GM21786 (cell line): Measurements from ENCODE around the gene KL.
A peak's percentile ranks its signal among the peaks of the same experiment; 100 is the strongest.

ENCODE experiments used
- ATAC-seq: cut with Tn5 transposase; IDR thresholded peaks from one replicate; pipeline ENCODE4 v1.9.1; 2021; ENCODE audit not compliant: unreplicated experiment

Gene KL

DNA sequence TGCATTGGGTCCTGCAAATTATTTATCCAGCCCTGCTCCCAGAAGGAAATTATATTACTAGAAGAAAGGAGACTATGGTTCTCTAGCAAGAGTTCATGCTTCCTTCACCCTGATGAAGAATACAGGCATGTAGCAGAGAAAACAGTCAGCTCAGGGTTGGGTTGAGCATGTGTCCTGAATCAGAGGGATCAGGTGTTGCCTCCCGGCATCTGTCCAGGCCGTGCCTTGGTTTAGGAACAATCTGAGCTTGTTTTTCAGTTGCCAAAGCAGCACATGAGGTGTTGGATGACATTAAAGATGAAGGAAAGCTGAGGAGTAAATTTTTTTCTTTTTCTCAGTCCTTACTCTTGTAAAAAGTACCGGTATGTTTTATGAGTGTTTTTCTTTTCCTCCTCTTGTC is 62.0 kb downstream of the KL start:
- no peak for ATAC-seq

DNA sequence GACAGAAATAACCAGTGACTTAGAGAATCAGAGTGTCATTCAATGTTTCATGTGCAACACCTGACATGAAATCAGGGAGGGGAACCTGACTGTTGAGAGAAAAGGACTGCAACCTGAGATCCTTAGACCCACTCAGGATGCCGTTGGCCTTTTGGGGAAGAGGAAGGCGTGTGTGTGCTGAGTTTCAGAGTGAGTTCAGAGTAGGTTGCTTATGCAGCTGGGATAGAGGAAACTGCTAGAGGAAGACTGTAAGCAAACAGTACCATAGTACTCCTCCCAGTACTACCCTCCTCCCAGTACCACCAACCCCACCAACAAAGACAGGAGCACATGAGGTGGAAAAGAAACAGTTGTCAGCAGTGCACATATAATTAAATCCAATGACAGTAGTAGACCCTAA is 63.7 kb downstream of the KL start:
- no peak for ATAC-seq

DNA sequence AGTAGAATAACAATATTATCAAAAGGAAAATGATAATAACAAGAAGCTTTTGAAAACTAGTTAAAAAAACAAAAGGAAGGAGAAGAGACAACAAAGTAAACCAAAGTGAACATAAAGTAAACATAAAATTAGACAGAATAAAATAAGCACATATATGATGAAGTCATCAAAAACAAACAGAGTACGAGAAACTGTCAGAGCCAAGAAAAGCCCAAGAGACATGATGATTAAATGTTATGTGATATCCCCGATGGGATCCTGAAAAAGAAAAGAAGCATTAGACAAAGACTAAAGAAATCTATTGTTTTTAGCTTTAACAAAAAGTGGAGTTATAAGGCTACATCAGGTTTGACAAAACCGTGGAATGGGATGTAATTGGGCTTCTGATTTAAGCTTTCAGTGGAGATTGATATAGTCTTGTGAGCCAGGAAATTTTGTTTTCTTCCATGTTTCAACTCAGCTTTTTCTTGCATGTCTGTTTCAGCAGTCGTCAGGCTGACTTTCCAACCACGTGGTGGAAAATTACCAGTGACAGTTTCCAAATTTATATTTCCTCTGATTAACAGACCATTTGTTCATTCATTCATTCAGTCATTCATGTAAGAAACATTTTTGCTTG is 64.9 kb downstream of the KL start:
- no peak for ATAC-seq

DNA sequence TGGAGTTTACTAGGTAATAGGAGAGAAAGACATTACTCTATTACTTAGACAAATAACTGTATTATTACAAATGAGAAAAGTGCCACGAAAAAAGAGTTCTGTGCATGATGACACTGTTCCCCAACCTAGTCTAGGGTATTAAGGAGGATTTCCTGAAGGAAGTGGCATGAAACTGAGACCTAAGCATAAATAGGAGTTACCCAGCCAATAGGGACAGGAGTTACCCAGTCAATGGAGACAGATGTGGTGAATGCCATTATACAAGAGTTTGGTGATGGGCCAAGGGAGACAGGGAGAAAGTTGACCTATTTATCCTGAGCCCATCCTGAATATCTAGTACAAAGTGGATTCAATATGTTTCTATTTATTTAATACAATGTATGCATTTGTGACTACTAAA is 65.4 kb downstream of the KL start:
- no peak for ATAC-seq

DNA sequence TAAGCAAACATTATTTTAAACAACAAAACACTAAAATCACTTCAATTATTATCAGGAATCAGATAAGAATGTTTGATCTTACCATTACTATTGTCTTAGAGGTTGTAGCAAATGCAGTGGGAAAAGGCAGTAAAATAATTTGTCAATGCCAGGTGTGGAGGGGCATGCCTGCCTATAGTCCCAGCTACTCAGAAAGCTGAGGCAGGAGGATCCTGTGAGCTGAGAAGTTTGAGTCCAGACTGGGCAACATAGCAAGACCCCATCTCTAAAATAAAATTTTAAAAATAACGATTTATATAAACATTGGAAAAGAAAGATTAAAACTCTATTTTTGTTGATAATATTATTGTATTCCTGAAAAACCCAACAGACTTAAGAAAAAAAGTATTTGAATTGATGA is 66.8 kb downstream of the KL start:
- ATAC-seq = no peak

DNA sequence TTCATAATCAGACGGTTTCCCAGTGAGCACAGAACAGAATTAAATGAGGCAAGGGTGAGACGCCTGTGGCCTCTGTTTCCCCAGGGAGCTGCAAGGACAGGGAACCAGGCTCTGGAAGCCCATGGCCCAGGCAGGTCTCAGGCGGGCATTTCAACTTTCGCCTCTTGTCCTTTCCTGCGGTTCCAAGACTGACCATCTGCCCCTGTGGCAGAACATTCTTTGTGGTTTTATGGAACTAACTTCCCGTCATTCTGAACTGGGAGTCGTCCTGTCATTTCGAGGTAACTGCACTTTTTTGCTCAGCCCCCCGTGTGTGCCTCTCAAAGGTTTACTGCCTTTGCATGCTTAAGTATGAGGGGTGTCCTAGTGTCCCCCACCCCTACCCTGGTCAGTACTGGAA is 70.9 kb downstream of the KL start:
- no peak for ATAC-seq

DNA sequence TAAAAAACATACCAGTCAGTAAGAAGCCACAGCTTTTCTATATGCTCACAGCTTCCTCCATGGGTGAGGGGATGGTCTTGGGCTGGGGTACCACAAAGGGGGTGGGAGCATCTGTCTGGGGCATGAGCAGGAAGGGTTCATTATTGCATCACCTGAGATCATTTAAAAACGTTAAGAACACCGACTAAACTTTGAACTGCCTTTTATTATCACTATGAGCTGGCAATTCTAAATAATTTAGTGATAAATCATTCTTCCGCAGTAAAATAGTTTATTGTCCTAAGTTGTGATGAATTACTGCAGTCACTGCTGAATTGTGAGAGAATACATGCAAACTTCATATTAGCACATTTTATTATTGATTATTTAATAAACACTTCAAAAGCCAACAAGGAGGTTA is 71.6 kb downstream of the KL start:
- ATAC-seq = no peak

DNA sequence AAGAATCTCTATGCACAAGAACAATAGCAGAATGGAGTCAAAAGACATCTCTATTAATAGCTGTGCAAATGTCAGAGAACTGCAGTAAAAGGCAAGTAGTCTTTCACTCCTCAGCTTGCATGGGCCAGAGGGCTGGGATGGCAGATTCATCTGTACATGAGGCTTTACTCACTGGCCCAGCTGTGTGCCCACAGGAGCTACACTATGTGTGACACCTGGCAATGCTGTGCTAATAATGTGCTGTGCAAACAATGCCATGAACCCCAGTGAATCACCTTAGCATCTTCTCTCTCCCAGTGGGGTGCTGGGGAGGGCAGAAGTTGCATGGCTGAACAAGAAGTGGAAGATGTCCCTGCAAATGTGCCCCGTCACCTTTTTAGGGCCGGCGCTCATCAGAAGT is 73.1 kb downstream of the KL start:
- ATAC-seq = no peak

DNA sequence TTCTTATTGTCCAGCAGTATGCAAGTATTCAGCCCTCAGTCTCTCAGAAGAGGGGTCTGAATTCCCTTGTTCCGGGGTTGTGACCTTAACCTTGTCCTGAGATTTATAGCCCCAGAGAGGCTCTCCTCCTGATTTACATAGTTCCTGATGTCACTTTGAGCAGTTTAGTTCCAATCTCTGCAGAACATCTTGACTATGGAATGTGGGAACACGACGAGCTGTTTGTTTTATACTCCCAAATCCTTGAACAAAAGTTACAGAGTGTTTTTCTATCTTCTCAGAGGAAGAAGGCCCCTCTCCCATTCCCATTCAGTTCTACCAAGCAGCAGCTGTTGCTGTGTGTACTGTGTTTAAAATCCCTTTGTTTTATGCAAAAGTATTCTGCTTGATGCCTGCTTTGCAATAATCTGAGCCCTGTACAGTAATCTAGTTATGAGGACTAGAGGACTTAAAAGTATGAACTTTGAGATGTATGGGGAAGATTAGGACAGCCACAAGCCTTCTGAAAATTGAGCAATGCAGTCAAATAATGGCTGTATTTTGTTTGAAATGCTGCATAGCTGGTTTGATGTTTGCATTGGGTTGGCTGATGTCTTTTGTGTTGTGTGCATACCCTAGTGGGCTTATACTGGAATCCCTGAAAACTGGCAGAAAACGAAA is 74.7 kb downstream of the KL start:
- ATAC-seq = no peak

DNA sequence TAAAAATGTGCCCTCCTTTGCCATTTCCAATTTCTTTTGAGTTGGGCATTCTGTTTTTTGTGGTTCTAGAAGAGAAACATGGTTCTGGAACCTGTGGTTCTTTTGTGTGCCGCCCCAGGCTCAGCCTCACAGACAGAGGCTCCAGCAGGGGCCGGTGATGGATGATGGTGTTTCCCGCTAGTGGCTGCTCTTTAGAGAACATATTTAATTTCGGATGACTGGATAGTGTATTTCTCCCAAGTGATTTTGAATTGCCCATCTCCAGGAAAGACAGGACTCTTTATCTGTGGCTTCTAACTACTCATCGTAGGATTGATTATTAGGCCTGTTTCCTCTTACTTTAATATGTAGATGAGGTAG is 75.2 kb downstream of the KL start:
- no peak for ATAC-seq

DNA sequence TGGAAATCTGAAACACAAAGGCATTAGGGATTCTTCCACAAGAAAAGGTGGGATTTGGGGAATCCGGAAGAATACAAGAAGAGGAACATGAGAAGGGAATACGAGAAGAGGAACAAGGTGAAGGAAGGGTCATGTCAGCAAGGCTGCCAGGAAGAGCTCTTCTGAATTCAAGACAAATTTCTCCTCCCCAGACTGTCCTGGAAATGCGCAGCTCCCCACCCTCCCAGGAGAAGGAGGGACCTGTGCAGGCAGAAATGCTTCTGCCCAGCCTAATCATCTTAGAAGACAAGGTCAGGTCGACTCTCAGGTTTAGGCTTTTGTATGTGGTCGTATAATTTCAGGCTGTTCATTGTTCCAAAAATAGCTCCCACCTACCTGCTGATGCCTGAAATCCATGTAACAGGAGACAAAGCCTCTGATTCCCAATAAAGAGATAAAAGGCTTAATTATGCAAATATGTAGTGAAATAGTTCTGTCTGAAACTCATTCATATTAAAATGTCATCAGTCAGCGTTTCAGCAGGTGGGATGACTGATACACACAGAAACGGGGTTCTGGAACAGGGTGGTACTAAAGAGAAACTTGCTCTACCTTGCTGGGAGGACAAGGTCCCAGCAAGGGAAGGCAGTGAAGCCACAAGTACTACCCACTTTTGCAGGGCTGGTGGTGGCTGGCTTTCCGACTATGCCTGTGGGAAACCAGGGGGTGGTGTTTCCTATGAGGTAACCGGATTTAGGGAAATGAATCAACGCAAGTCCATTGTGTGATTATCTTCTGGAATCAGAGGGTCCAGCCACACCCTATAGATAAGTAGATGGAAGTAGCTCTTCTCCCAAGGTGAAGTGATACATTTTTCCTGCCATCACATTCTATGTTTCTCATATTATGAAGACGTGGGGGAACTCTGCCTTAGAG is 76.1 kb downstream of the KL start:
- ATAC-seq = no peak

DNA sequence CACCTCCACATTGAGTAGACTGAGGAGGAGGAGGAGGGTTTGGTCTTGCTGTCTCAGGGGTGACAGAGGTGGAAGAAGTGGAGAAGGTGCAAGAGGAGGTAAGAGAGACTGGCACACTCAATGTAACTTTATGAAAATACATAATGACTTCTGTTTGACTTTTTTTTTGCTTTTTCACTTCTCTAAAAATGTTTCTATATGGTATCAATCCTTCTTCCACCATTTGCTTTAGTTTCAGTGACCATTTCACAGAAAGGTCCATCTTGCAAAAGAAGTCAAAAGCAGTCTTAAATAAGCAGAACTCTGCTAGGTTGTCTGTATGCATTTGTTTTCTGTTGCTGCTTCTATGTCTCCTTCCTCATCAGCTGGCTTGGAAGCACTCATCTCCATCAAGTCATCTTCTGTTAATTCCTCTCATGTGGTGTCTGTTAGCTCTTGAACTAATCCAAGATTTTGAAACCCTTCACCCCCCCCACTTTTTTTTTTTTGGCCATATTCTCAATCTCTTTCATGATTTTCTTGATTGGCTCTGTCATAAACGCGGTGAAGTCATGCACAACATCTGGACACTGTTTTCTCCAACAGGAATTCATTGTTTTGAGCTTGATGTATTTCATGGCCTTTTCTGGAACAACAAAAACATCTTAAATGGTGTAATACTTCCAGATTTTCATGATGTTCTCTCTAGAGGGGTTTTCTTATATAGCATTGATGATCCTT is 80.8 kb downstream of the KL start:
- ATAC-seq = no peak

DNA sequence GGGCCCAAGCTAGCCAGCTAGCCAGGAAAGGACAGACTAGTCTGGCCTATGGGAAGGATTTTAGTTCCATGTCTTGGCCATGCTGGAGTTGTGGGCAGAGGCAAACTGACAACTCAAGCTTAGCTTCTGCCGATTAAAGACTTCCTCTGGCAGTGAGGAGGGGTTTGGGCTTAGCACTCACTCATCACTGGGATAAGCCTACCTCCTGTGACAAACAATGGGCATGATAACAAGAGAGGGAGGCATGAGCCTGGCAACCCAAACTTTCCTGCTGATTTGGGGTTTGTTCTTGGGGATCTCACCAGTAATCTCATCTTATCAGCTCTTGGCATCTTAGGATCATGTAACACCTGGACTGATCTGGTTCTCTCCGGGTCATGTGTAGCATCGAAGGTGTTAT is 83.6 kb downstream of the KL start:
- no peak for ATAC-seq

DNA sequence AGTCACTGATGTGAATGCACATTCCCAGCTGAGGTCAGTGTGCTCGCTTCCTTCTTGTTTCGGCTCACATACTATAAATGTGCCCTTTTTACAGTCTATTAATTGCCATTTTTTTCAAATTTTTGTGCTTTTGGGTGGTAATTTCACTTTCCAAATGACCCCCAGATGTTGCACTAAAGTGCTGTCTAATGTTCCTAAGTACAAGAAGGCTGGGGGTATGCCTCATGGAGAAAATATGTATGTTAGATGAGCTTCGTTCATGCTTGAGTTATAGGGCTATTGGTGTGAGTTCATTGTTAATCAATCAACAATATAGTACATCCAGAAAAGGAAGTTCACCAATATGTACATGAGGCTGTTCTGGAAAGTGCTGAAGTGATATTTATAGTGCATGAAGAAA is 84.7 kb downstream of the KL start:
- no peak for ATAC-seq

DNA sequence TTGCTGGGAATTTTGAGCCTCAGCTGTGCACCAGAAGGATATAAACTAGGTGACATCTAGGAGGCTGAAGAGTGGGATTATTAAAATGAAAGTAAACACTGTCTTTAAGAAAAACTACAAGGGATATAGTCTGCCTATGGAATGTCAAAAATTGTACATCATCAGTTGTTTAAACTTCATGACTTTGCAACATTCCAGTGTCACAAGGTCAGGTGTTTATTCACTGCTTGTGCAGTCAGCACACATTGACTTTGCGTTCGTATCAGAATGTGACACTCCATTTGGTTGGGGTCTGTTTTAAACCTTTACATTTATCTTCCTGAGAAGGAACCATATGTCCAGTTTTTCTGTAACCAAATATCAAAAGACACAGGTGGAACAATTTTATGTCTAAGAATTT is 85.6 kb downstream of the KL start:
- ATAC-seq = no peak

DNA sequence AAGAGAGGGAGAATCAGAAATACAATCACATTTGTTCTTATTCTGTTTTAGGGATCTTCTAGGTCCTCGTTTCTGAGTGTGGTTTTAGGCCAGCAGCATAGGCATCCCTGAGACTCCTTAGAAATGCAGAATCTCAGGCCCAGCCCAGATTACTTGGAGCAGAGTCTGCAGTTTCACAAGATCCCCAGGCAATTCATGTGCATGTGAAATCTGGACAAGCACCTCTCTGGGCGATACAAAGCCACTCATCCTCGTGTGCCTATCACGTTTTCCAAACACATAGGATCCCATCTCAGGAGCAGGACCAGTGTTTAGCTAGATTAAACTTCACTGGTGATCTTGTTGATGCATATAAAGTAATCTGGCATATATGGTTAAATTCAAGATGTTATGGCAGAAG is 87.2 kb downstream of the KL start:
- ATAC-seq = no peak

DNA sequence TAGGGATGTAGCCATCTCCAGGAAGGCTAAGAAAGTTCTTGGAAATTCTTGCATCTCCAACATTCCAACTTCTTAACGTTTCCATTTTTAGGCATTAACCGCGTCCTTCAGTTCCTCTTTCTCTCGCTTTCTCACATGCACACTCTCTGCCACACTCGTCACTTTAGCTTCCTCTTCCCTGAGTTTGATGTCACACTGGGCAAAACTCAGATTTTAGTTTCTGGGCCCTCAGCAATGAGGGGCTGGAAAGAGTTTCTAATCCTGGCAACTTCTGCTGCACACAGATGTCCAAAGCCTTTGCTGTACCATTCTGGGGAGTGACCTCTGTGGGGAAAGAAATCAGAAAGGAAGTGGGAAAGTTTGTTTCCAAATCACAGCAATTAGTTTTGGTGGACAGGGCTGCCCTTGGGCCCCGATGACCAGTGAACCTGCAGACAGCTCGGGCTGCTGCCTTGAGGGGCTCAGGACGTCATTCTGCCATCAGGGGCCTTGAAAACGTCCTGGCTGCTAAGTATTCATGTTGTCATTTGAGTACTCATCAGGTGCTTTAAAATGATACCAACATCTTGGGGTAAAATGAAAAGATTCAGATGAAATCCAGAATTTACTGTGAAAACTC is 89.3 kb downstream of the KL start:
- no peak for ATAC-seq

DNA sequence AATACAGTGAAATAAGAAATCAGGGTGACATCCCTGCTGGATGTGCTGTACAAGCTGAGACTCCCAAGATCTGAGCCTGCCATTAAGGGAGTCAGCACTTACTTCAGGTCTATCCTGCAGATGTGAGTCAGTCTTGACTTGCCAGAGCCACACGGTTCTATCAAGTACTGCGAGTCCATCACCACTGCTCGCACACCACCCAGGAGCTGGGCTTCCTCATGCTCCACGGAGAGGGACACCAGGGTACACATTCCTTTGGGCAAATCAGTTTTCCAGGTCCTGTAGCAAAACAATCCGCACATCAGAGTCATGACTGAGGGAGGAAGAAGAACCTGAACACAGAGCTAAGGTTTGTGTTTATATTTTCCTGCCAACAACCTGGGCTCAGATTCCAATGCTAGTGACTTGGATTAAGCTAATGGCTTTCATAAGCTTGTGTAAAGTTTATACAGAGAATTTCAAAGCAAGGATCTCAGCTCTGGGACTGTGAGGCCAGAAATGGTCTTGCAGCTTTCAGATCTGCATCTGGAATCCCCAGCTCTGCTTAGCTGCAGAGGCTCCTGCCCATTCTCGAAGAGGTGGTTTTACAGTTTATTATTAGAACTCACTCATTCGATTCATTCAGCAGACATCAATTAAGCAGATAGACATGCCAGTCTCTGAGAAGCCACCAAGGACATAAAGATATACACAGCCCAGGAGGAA is 90.6 kb downstream of the KL start:
- peak; percentile 39 for ATAC-seq

DNA sequence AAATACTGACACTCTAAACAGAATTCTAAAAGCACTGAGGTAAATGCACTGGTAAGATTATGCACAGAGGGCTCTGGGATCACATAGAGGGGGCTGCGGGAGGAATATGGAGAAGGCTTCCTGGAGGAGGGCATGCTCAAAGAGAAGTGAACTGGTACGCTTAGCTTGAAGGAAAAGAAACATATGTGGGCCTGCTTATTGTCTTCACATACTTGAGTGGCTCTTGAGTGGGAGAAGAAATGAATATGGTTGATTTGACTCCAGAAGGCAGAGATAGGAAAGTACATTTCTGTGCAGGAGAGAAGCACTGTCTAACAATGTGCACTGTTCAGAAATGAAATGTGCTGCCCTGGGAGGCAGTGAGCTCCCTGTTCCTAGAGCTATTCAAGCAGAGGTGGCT is 91.1 kb downstream of the KL start:
- no peak for ATAC-seq

DNA sequence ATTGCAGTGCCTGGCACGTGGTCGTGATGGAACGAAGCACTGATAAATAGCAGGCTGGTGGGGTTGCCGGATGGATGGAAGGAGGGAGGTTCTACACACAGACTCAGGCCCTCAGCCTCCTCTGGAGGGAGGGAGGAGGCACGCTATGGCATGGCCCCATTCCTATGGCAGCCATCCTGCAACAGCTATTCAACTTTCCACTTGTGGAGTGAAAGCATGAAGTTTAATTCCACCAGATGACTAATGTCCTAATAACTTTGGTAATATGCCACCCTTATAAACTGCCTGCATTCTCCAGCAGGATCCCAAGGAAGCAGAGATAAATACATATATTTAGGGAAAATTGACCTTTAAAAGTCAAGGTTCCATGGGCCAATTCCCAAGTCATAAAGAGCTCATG is 92.4 kb downstream of the KL start:
- no peak for ATAC-seq

DNA sequence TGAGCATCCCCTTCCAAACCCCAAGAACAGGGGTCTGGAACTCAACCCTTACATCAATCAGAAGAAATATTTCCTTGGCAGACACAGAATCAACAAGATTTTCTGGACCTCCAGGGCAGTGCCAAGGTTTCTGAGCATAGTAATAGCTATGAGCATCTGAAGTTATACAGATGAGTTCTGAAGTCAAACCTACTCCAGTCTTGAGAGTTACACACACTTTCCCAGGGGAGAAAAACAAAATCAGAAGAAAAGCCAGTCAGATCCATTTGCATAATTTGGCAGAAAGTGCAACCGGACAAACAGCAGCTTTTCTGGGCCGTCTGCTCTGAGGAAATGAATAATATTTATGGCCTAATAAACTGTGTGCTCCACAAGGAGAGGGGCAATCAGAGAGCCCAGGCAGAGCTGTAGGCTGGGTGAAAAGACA is 93.1 kb downstream of the KL start:
- peak; percentile 28 for ATAC-seq
